ENCODE results near the gene GALNT7.

DNA sequence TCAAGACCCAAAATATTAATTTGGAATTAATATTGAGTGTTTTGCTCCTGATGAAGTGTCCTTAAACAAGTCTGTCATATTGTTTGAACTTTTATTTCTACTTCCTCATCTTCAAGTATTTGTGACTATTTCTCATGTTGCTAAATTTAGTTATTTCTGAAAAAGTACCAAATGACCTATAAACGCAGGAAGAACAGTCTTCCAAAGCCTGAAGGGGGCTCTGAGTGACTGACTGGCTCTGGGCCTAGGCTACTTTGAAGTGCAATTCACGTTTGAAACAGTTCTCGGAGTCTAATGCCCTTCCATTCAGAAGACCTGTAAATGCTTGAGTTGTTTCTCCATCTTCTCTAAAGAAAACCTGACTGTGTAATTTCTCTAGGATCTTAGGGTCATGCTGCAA is 26.5 kb downstream of the GALNT7 start:
- TF ChIP-seq, protein P1, sequence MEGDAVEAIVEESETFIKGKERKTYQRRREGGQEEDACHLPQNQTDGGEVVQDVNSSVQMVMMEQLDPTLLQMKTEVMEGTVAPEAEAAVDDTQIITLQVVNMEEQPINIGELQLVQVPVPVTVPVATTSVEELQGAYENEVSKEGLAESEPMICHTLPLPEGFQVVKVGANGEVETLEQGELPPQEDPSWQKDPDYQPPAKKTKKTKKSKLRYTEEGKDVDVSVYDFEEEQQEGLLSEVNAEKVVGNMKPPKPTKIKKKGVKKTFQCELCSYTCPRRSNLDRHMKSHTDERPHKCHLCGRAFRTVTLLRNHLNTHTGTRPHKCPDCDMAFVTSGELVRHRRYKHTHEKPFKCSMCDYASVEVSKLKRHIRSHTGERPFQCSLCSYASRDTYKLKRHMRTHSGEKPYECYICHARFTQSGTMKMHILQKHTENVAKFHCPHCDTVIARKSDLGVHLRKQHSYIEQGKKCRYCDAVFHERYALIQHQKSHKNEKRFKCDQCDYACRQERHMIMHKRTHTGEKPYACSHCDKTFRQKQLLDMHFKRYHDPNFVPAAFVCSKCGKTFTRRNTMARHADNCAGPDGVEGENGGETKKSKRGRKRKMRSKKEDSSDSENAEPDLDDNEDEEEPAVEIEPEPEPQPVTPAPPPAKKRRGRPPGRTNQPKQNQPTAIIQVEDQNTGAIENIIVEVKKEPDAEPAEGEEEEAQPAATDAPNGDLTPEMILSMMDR (IDR thresholded peaks at IDR 0.05; ENCODE audit: low read depth, low read length), result no peak
- TF ChIP-seq EZH2phosphoT487 (IDR thresholded peaks at IDR 0.05; ENCODE audit: low read depth), result no peak
